ENCODE measurements around the gene OBSCN. TPM values are rescaled to one million over a fixed set of nuclear protein-coding genes. Genes with fewer than 3 reads are reported as not detected.
"Not testable (repeated sequence)": the region's sequence is repeated elsewhere in the genome, so short reads cannot be mapped to it uniquely, and the experiment has no call there.

OBSCN gene
- total RNA-seq, 1 donor from 2014 or later, result 25.7 TPM

DNA sequence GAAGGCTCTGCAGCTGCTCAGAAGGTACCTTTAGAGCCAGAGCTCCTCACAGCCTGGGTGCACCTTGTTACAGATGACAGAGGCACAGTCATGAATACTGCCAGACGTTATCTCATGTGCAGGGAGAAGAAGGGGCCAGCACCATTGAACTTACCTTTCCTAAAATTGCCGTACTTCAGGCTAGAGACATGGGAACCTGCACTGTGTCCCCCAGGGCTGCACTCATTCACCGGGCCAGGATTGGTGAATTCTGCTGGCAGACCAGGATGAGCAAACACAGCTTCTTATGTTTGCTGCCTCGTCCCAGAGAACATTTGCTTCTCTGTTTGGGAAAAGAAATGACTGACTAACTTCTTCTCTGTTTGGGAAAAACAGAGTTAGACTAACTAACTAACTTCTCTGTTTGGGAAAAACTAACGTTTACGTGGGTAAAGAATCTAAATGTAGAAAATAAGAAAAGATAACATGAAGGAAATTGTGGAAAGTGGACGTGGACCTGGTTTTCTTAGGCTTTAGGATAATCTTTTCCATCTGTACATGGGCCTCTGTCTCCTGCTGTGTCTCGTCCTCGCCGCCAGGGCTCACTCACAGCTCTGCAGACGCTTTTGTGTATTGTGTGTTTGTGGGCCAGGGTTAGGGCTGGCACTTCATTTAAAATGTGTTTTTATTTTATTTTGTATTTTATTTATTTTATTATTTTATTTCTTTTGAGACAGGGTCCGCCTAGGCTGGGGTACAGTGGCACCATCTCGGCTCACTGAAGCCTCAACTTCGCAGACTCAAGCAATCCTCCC is 9.9 kb downstream of the OBSCN start:
- TF ChIP-seq, protein P1, sequence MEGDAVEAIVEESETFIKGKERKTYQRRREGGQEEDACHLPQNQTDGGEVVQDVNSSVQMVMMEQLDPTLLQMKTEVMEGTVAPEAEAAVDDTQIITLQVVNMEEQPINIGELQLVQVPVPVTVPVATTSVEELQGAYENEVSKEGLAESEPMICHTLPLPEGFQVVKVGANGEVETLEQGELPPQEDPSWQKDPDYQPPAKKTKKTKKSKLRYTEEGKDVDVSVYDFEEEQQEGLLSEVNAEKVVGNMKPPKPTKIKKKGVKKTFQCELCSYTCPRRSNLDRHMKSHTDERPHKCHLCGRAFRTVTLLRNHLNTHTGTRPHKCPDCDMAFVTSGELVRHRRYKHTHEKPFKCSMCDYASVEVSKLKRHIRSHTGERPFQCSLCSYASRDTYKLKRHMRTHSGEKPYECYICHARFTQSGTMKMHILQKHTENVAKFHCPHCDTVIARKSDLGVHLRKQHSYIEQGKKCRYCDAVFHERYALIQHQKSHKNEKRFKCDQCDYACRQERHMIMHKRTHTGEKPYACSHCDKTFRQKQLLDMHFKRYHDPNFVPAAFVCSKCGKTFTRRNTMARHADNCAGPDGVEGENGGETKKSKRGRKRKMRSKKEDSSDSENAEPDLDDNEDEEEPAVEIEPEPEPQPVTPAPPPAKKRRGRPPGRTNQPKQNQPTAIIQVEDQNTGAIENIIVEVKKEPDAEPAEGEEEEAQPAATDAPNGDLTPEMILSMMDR (IDR thresholded peaks at IDR 0.05; ENCODE audit: partially characterized antibody, unreplicated experiment), result peak; percentile 23
- peaks cover 5% of the 10 kb centered on the region for H3K27me3 Mint-ChIP-seq (ENCODE audit: unreplicated experiment)
- H3K27ac Mint-ChIP-seq (ENCODE audit: unreplicated experiment), result no peak overlapping the region
- H3K36me3 Mint-ChIP-seq (ENCODE audit: unreplicated experiment), result no peaks in the 10 kb centered on the region
- H3K4me1 Mint-ChIP-seq (ENCODE audit: low read depth, unreplicated experiment), result no peaks in the 10 kb centered on the region
- no peak for DNase-seq
- H3K4me3 Mint-ChIP-seq (ENCODE audit: unreplicated experiment), result no peak overlapping the region
- H3K9me3 Mint-ChIP-seq (ENCODE audit: unreplicated experiment), result peaks cover 4% of the 10 kb centered on the region

DNA sequence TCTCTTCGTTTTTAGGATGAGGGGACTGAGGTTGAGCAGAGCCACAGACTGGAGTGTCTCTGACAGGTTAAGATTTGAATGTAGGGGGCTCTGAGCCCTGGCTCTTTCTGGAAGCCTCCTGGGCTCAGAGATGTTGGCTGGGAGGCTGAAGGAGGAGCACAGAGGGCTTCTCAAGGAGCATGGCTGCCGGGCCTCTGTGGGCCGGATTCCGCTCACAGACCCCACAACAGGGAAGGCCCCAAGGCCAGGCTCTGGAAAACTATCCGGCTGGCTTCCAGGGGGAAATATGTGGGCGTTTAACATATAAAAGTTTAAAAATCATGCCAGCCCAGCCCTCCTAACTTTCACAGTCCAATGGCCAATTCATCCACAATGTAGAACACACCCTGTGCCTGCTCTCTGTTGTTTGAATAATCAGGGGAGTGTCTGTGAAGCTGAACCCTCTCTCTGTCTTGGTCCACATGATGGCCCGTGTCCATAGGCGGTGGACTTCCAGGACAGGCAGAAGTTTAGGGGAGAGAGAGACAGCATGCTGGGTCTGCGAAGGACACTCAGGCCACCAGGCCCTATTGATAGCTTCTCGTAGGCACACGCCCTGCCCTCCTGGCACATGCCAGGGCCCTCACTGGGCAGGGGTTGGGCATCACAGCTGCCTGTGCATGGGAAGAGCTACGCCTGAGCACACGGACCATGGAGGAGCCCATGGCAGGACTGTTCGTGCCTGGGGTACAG is 10.8 kb downstream of the OBSCN start:
- DNase-seq, result no peak
- no peaks in the 10 kb centered on the region for H3K36me3 Mint-ChIP-seq (ENCODE audit: unreplicated experiment)
- peaks cover 3% of the 10 kb centered on the region for H3K27me3 Mint-ChIP-seq (ENCODE audit: unreplicated experiment)
- H3K4me3 Mint-ChIP-seq (ENCODE audit: unreplicated experiment), result no peak overlapping the region
- H3K9me3 Mint-ChIP-seq (ENCODE audit: unreplicated experiment), result peaks cover 4% of the 10 kb centered on the region
- no peaks in the 10 kb centered on the region for H3K4me1 Mint-ChIP-seq (ENCODE audit: low read depth, unreplicated experiment)
- TF ChIP-seq, protein P1 (IDR thresholded peaks at IDR 0.05; ENCODE audit: partially characterized antibody, unreplicated experiment), result no peak
- no peak overlapping the region for H3K27ac Mint-ChIP-seq (ENCODE audit: unreplicated experiment)

DNA sequence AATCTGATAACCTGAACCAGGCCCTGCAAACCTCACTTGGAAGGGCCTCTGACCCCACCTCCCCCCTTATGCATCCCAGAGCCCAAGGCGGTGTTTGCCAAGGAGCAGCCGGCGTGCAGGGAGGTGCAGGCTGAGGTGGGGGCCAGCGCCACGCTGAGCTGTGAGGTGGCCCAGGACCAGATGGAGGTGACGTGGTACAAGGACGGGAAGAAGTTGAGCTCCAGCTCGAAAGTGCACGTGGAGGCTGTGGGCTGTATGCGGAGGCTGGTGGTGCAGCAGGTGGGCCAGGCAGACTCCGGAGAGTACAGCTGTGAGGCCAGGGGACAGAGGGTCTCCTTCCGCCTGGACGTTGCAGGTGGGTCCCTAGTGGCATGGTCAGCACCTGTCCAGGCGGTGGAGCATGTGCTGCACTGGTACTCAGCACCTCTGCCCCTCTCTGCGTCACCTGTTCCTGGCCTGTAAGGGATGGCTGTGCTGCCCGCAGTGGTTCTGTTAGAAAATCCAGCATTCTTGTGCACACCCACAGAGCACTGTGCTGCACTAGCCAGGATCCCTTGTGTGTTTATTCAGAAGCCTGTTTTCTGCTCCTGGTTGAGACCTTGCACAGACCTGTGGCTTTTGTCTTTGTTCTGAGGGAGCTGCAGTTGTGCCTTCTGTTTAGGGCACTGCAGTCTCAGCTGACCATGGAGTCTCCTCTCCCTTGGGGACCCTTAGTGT is 11.6 kb downstream of the OBSCN start:
- TF ChIP-seq, protein P1 (IDR thresholded peaks at IDR 0.05; ENCODE audit: partially characterized antibody, unreplicated experiment), result no peak
- peaks cover 4% of the 10 kb centered on the region for H3K4me1 Mint-ChIP-seq (ENCODE audit: low read depth, unreplicated experiment)
- no peak overlapping the region for H3K4me3 Mint-ChIP-seq (ENCODE audit: unreplicated experiment)
- H3K9me3 Mint-ChIP-seq (ENCODE audit: unreplicated experiment), result peaks cover 4% of the 10 kb centered on the region
- no peak for DNase-seq
- H3K27ac Mint-ChIP-seq (ENCODE audit: unreplicated experiment), result no peak overlapping the region
- H3K36me3 Mint-ChIP-seq (ENCODE audit: unreplicated experiment), result no peaks in the 10 kb centered on the region
- H3K27me3 Mint-ChIP-seq (ENCODE audit: unreplicated experiment), result peaks cover 3% of the 10 kb centered on the region

DNA sequence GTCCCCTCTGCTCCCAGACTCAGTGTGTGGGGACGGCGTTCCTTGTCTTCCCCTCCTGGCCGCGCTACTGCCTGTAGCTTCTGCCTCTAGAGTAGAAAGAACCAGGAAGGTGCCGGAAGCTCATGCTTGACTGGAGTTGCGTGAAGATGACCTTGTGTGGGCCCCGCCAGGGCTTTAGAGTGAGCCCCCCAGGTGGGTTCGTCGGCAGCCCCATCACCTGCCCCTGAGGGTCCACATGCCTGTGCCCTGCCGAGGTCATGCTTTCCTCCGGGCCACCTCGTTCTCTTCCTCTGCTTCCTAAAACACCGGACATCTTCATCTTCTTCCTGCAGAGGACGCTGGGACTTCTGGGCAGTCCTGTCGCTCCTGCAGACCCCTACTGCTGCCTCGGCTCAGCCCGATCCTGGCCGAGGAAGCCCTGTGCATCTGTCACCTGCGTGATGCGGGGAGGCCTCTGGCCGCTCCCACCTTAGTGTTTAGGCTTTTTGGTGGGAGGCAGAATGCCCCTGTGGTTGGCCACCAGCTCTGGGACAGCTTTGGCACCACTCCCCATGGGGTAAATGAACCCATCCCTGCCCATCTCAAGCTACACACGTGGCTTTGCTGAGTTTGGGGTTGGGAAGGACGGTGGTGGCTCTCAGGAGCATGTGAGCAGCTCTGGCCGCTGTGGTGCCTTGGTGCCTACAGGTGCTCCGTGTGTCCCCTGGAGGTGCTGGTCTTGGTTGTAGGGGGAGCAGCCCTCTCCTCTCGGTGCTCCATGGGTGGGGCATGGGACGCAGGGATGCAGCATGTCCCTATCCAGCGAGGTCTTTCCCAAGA is 12.3 kb downstream of the OBSCN start:
- DNase-seq, result no peak
- H3K27ac Mint-ChIP-seq (ENCODE audit: unreplicated experiment), result no peak overlapping the region
- peaks cover 4% of the 10 kb centered on the region for H3K9me3 Mint-ChIP-seq (ENCODE audit: unreplicated experiment)
- TF ChIP-seq, protein P1 (IDR thresholded peaks at IDR 0.05; ENCODE audit: partially characterized antibody, unreplicated experiment), result no peak
- H3K27me3 Mint-ChIP-seq (ENCODE audit: unreplicated experiment), result no peaks in the 10 kb centered on the region
- H3K4me3 Mint-ChIP-seq (ENCODE audit: unreplicated experiment), result no peak overlapping the region
- no peaks in the 10 kb centered on the region for H3K36me3 Mint-ChIP-seq (ENCODE audit: unreplicated experiment)
- H3K4me1 Mint-ChIP-seq (ENCODE audit: low read depth, unreplicated experiment), result peaks cover 5% of the 10 kb centered on the region

DNA sequence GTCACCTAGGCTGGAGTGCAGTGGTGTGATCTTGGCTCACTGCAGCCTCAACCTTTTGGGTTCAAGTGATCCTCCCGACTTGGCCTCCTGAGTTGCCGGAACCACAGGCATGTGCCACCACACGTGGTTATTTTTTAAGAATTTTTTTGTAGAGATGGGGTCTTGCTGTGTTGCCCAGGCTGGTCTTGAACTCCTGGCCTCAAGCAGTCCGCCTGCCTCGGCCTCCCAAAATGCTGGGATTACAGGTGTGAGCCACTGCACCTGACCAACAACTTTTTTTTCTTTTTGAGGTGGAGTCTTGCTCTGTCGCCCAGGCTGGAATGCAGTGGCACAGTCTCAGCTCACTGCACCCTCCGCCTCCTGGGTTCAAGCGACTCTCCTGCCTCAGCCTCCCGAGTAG is 13.3 kb downstream of the OBSCN start:
- H3K36me3 Mint-ChIP-seq (ENCODE audit: unreplicated experiment); H3K4me3 Mint-ChIP-seq (ENCODE audit: unreplicated experiment); DNase-seq; H3K4me1 Mint-ChIP-seq (ENCODE audit: low read depth, unreplicated experiment); H3K27ac Mint-ChIP-seq (ENCODE audit: unreplicated experiment); H3K27me3 Mint-ChIP-seq (ENCODE audit: unreplicated experiment); H3K9me3 Mint-ChIP-seq (ENCODE audit: unreplicated experiment): not testable (repeated sequence)

Measured in glutamatergic neuron (in vitro differentiated cells).